H1 (cell line): ENCODE data around the gene BIRC2. TPM values are rescaled to one million over a fixed set of nuclear protein-coding genes. Genes with fewer than 3 reads are reported as not detected.

Experiments
- CTCF ChIA-PET: fragments of 300-600 bp; sonication (Branson Sonifier 250); formaldehyde crosslinking; loops from one replicate; lab custom pipeline; 2021; ENCODE audit not compliant: partially characterized antibody; lab: Charles Lee
- POLR2A ChIA-PET: fragments of 300-600 bp; sonication (Branson Sonifier 250); formaldehyde crosslinking; loops from one replicate; lab custom pipeline; 2021; ENCODE audit warnings: inconsistent platforms; ENCODE audit not compliant: partially characterized antibody; lab: Charles Lee
- DNase-seq, 2 experiments: peaks; one replicate each; pipeline versions ENCODE4 v3.0.0 to v3.0.0-alpha.2; 2010 to 2022; ENCODE audit warnings: low spot score in 2 of 2, low read depth in 1 of 2, mixed read lengths in 1 of 2
- FAIRE-seq: peaks from 2 replicates; lab custom pipeline; 2011; peaks lifted over from hg19 to GRCh38; lab: Jason Lieb, UNC
- H2AFZ ChIP-seq: 2 replicates; pipeline ENCODE4 v1.8.1; 2012; ENCODE audit warnings: low read length, inconsistent platforms
- H2AK5ac ChIP-seq: 2 replicates; pipeline ENCODE4 v1.6.1; 2013; ENCODE audit warnings: low read depth, low read length
- H2BK120ac ChIP-seq: replicated peaks from 2 replicates; pipeline ENCODE3; 2013; ENCODE audit warnings: low read depth, low read length, inconsistent platforms
- H2BK12ac ChIP-seq: 2 replicates; pipeline ENCODE4 v1.6.1; 2013; ENCODE audit warnings: low read depth, low read length
- H2BK15ac ChIP-seq: 2 replicates; pipeline ENCODE4 v1.6.1; 2013; ENCODE audit warnings: low read length
- H2BK20ac ChIP-seq: 2 replicates; pipeline ENCODE4 v1.6.1; 2013; ENCODE audit warnings: low read length
- H2BK5ac ChIP-seq: 2 replicates; pipeline ENCODE4 v1.6.1; 2013; ENCODE audit warnings: low read depth, low read length
- H3K14ac ChIP-seq: 2 replicates; pipeline ENCODE4 v1.6.1; 2013; ENCODE audit warnings: inconsistent platforms; ENCODE audit not compliant: insufficient read length
- H3K18ac ChIP-seq: 2 replicates; pipeline ENCODE4 v1.6.1; 2013; ENCODE audit warnings: low read length; ENCODE audit errors: extremely low read depth
- H3K23ac ChIP-seq: 2 replicates; pipeline ENCODE4 v1.6.1; 2013; ENCODE audit warnings: inconsistent platforms; ENCODE audit not compliant: insufficient read length
- H3K23me2 ChIP-seq: 2 replicates; pipeline ENCODE4 v1.6.1; 2013; ENCODE audit warnings: low read depth, low read length
- H3K27ac ChIP-seq: 2 replicates; pipeline ENCODE4 v1.6.1; 2011; ENCODE audit warnings: low read depth, low read length, inconsistent platforms
- H3K27me3 ChIP-seq, 4 experiments: replicated peaks in 1 of 4; 1 replicate in 1 of 4; 2 replicates in 3 of 4; pipeline versions ENCODE4 v1.6.1 to v1.8.1; 2011 to 2013; ENCODE audit warnings: low read length in 3 of 4, mild to moderate bottlenecking in 3 of 4, inconsistent platforms in 2 of 4, mixed read lengths in 2 of 4, moderate library complexity in 1 of 4; ENCODE audit not compliant: control insufficient read depth in 3 of 4, insufficient read depth in 3 of 4; ENCODE audit errors: extremely low read depth in 1 of 4
- H3K36me3 ChIP-seq, 4 experiments: 2 replicates each; pipeline versions ENCODE4 v1.6.1 to v1.8.1; 2011 to 2013; ENCODE audit warnings: mild to moderate bottlenecking in 4 of 4, low read length in 3 of 4, moderate library complexity in 2 of 4, control low read depth in 1 of 4, inconsistent platforms in 1 of 4; ENCODE audit not compliant: insufficient read depth in 4 of 4, control insufficient read depth in 2 of 4
- H3K4ac ChIP-seq: replicated peaks from 2 replicates; pipeline ENCODE3; 2013; ENCODE audit warnings: low read length, low read depth, mixed read lengths, inconsistent platforms; ENCODE audit not compliant: insufficient read length
- H3K4me1 ChIP-seq, 4 experiments: replicated peaks in 1 of 4; 1 replicate in 1 of 4; 2 replicates in 3 of 4; pipeline versions ENCODE4 v1.6.1 to v1.8.1; 2011 to 2013; ENCODE audit warnings: low read length in 3 of 4, inconsistent platforms in 2 of 4, mixed read lengths in 1 of 4; ENCODE audit not compliant: insufficient read depth in 4 of 4, control insufficient read depth in 3 of 4
- H3K4me2 ChIP-seq, 2 experiments: 2 replicates each; pipeline versions ENCODE4 v1.6.1 to v1.8.1; 2011 to 2013; ENCODE audit warnings: low read depth in 2 of 2, low read length in 2 of 2, control low read depth in 1 of 2, inconsistent platforms in 1 of 2, mild to moderate bottlenecking in 1 of 2; ENCODE audit not compliant: insufficient read depth in 1 of 2
- H3K4me3 ChIP-seq, 4 experiments: fragments of 200-600, 300-600 bp in 1 of 4; sonication (generic), shearing (Covaris generic), sonication (Bioruptor Twin) in 1 of 4; 2 replicates each; pipeline versions ENCODE4 v1.5.1 to v1.8.1; 2011 to 2016; ENCODE audit warnings: low read length in 4 of 4, low read depth in 3 of 4, control low read depth in 2 of 4, inconsistent platforms in 2 of 4, mild to moderate bottlenecking in 2 of 4, mixed read lengths in 1 of 4, moderate library complexity in 1 of 4; ENCODE audit not compliant: insufficient read depth in 2 of 4; ENCODE audit errors: extremely low read depth in 1 of 4
- H3K56ac ChIP-seq: replicated peaks from 2 replicates; pipeline ENCODE3; 2013; ENCODE audit warnings: low read depth, mild to moderate bottlenecking, mixed read lengths, low read length, inconsistent platforms; ENCODE audit not compliant: insufficient read length
- H3K79me1 ChIP-seq: 2 replicates; pipeline ENCODE4 v1.6.1; 2013; ENCODE audit warnings: low read depth, low read length, control low read depth
- H3K79me2 ChIP-seq, 2 experiments: 2 replicates each; pipeline versions ENCODE4 v1.6.1 to v1.8.1; 2012 to 2013; ENCODE audit warnings: low read length in 2 of 2, mild to moderate bottlenecking in 2 of 2, inconsistent platforms in 1 of 2; ENCODE audit not compliant: insufficient read depth in 2 of 2, control insufficient read depth in 1 of 2
- H3K9ac ChIP-seq, 4 experiments: replicated peaks in 1 of 4; 1 replicate in 1 of 4; 2 replicates in 3 of 4; pipeline versions ENCODE4 v1.6.1 to v1.8.1; 2011 to 2013; ENCODE audit warnings: low read depth in 3 of 4, low read length in 3 of 4, control low read depth in 2 of 4, mild to moderate bottlenecking in 2 of 4, moderate library complexity in 2 of 4, inconsistent platforms in 1 of 4; ENCODE audit errors: extremely low read depth in 1 of 4
- H3K9me3 ChIP-seq, 2 experiments: 2 replicates each; pipeline versions ENCODE4 v1.6.1 to v1.8.1; 2012 to 2013; ENCODE audit warnings: mild to moderate bottlenecking in 2 of 2, moderate library complexity in 2 of 2, control low read depth in 1 of 2, inconsistent platforms in 1 of 2, low read depth in 1 of 2, low read length in 1 of 2, mixed read lengths in 1 of 2; ENCODE audit not compliant: insufficient read depth in 2 of 2
- H4K20me1 ChIP-seq, 2 experiments: replicated peaks in 1 of 2; 2 replicates each; pipeline versions ENCODE3 to v1.8.1; 2011 to 2013; ENCODE audit warnings: inconsistent platforms in 2 of 2, low read length in 2 of 2, mild to moderate bottlenecking in 1 of 2; ENCODE audit not compliant: insufficient read depth in 2 of 2, control insufficient read depth in 1 of 2
- H4K5ac ChIP-seq: 2 replicates; pipeline ENCODE4 v1.6.1; 2013; ENCODE audit warnings: low read length, low read depth, mixed read lengths, inconsistent platforms; ENCODE audit not compliant: insufficient read length
- H4K8ac ChIP-seq: 2 replicates; pipeline ENCODE4 v1.8.0; 2013; ENCODE audit warnings: mild to moderate bottlenecking, moderate library complexity, low read length, inconsistent platforms; ENCODE audit not compliant: insufficient read depth; ENCODE audit errors: extremely low read depth
- H4K91ac ChIP-seq: replicated peaks from 2 replicates; pipeline ENCODE3; 2013; ENCODE audit warnings: low read length, mixed read lengths, inconsistent platforms; ENCODE audit not compliant: insufficient read length
- CTCF ChIP-seq, 3 experiments: IDR thresholded peaks; 1 replicate in 2 of 3; 2 replicates in 1 of 3; pipeline versions ENCODE4 v1.5.1 to v1.6.1; 2011; ENCODE audit warnings: low read length in 3 of 3, mild to moderate bottlenecking in 3 of 3, inconsistent platforms in 2 of 3, low read depth in 1 of 3, moderate library complexity in 1 of 3; ENCODE audit not compliant: insufficient read depth in 1 of 3; ENCODE audit errors: control extremely low read depth in 1 of 3
- E2F6 ChIP-seq: IDR thresholded peaks from 2 replicates; pipeline ENCODE4 v1.6.1; 2012; ENCODE audit warnings: inconsistent platforms
- GTF2F1 ChIP-seq: IDR thresholded peaks from 2 replicates; pipeline ENCODE4 v1.6.1; 2012; ENCODE audit warnings: low read depth, low read length, improper control_type of control experiment, borderline replicate concordance
- HDAC6 ChIP-seq: IDR thresholded peaks from one replicate; pipeline ENCODE4 v1.7.1; 2012; ENCODE audit warnings: low read depth, mild to moderate bottlenecking, inconsistent platforms, low read length, moderate library complexity
- RFX5 ChIP-seq: IDR thresholded peaks from 2 replicates; pipeline ENCODE4 v1.6.1; 2011; ENCODE audit warnings: low read depth, low read length, improper control_type of control experiment, borderline replicate concordance
- RNF2 ChIP-seq: fragments of 200-900, 300-1000 bp; sonication (generic); IDR thresholded peaks from 2 replicates; pipeline ENCODE4 v1.7.1; 2016; ENCODE audit warnings: borderline replicate concordance, low read depth, mild to moderate bottlenecking, antibody characterized with exemption, low read length; ENCODE audit not compliant: poor library complexity, severe bottlenecking; ENCODE audit errors: missing control alignments
- SUZ12 ChIP-seq: fragments of 200-600 bp; sonication (generic); IDR thresholded peaks from 2 replicates; pipeline ENCODE4 v1.6.1; 2012; ENCODE audit warnings: mild to moderate bottlenecking, inconsistent platforms, low read length, moderate library complexity, mixed read lengths
- WGBS, 2 experiments: shearing (Covaris generic) in 1 of 2; methylation state at CpG; one replicate each; pipeline versions ENCODE4 v1.1.6 to v1.1.7; 2013 to 2015; ENCODE audit warnings: low lambda C conversion rate in 2 of 2, mixed read lengths in 2 of 2, inconsistent platforms in 1 of 2, low coverage in 1 of 2, missing lambda C conversion rate in 1 of 2; ENCODE audit not compliant: insufficient replicate concordance in 2 of 2, insufficient coverage in 1 of 2, insufficient read length in 1 of 2; ENCODE audit errors: extremely low coverage in 1 of 2, missing lambda C conversion rate in 1 of 2; 5-methylcytosine and 5-hydroxymethylcytosine counted together
- polyA plus RNA-seq, 7 experiments: library from polyadenylated mRNA; depleted of rRNA in 3 of 7; stranded (reverse) in 5 of 7; unstranded in 2 of 7; fragments of >200 nt in 5 of 7; fragments of 200-250 nt in 2 of 7; gene quantifications; 1 replicate in 5 of 7; 2 replicates in 1 of 7; 4 replicates in 1 of 7; pipeline versions ENCODE4 v1.2.1 to v1.2.3, GENCODE V29; 2011 to 2013; ENCODE audit warnings: missing spikeins in 2 of 7, mixed read lengths in 2 of 7
- total RNA-seq: library from RNA; stranded (reverse); fragmentation: NEBNext Ultra II Directional; extraction: Animal tissue kit (Norgen Biotek cat#: 25700); gene quantifications from 2 replicates; pipeline ENCODE4 v1.2.1, GENCODE V29; 2021

The BIRC2 gene
- total and polyA plus RNA-seq, 2 of the 8 experiments (the other 6 are each of a cell fraction or from before 2014, with no cell fraction given): 18.4 to 24.7 TPM

- POLR2A ChIA-PET: interaction anchor here (1.0 kb wide), 1 partner anchor 10 kb away, joined by 4 read pairs; no protein-coding TSS in a partner anchor
- CTCF ChIA-PET: interaction anchor here (0.7 to 1.6 kb wide), 4 partner anchors 9 to 229 kb away, joined by 3 to 6 read pairs (median 4); no protein-coding TSS in a partner anchor
- no peak overlapping the region for H3K27ac ChIP-seq
- TF ChIP-seq SUZ12: no peak
- no peak for TF ChIP-seq CTCF (IDR thresholded peaks at IDR 0.05; ENCODE audit: control extremely low read depth in 1 of 3, insufficient read depth in 1 of 3, low read depth in 1 of 3, low read length in 3 of 3)
- no peak for TF ChIP-seq RFX5
- no peak for TF ChIP-seq GTF2F1
- no peak for TF ChIP-seq HDAC6
- TF ChIP-seq RNF2: no peak
- TF ChIP-seq E2F6: no peak
- TF ChIP-seq, all 59 proteins: peak for 0
- Histone ChIP-seq H2BK5ac (no peak overlapping the region), H2BK20ac (no peak overlapping the region), H3K4me2 (no peak overlapping the region), H2AK5ac (no peak overlapping the region), H3K23ac (no peak overlapping the region), H3K4me3 (no peak overlapping the region), H4K20me1 (no peaks in the 10 kb centered on the region), H3K9me3 (no peaks in the 10 kb centered on the region), H3K36me3 (peaks cover 0 to 8% (median 4%) of the 10 kb centered on the region in 4 experiments; a peak in 4 of 8 replicates), H2BK120ac (no peak overlapping the region), H3K56ac (no peak overlapping the region), H3K14ac (no peak overlapping the region), H3K4me1 (no peaks in the 10 kb centered on the region), H4K5ac (no peak overlapping the region), H3K23me2 (no peaks in the 10 kb centered on the region), H3K79me1 (no peaks in the 10 kb centered on the region), H3K79me2 (no peaks in the 10 kb centered on the region), H4K91ac (no peak overlapping the region), H3K4ac (no peak overlapping the region), H2BK12ac (no peak overlapping the region), H3K18ac (no peak overlapping the region), H2BK15ac (no peak overlapping the region), H2AFZ (no peak overlapping the region), H4K8ac (no peak overlapping the region), H3K9ac (no peak overlapping the region; a peak in 1 of 7 replicates), H3K27me3 (no peaks in the 10 kb centered on the region)
- no peak for DNase-seq
- WGBS, 2 experiments: 94% methylated on average over 15 of the region's 15 CpGs; no CpG with 5 or more reads in 1 of the 2 experiments
- no peak for FAIRE-seq
Observed at GRCh38 chr11:102384419-102385079, 37.5 kb downstream of the BIRC2 start.
